Activated B cell treated with CpG ODN at 0.5 μM for 24 hours (primary cell): Measurements from ENCODE around the gene CFAP97. TPM values are rescaled to one million over a fixed set of nuclear protein-coding genes. Genes with fewer than 3 reads are reported as not detected.

ENCODE experiments used
- ATAC-seq: fragments of 200-7000 bp; cut with Tn5 transposase; one replicate; pipeline ENCODE4 v1.10.0; 2021; ENCODE audit warnings: low read depth, mild to moderate bottlenecking, moderate library complexity
- CTCF ChIA-PET: fragments of 350-600 bp; sonication (Branson Sonifier 250); formaldehyde crosslinking; loops from one replicate; lab custom pipeline; 2021; ENCODE audit warnings: antibody characterized with exemption; lab: Charles Lee
- POLR2A ChIA-PET: fragments of 350-600 bp; sonication (Branson Sonifier 250); formaldehyde crosslinking; loops from one replicate; lab custom pipeline; 2021; ENCODE audit warnings: antibody characterized with exemption; lab: Charles Lee
- DNase-seq: peaks from one replicate; pipeline ENCODE4 v3.0.0; 2022
- H3K27ac Mint-ChIP-seq: one replicate; pipeline ENCODE4 v1.8.0; 2020; ENCODE audit warnings: mixed read lengths
- H3K27me3 Mint-ChIP-seq: one replicate; pipeline ENCODE4 v1.8.0; 2021; ENCODE audit warnings: mixed read lengths
- H3K36me3 Mint-ChIP-seq: one replicate; pipeline ENCODE4 v1.8.0; 2021; ENCODE audit warnings: low read depth, mixed read lengths
- H3K4me1 Mint-ChIP-seq: one replicate; pipeline ENCODE4 v1.8.0; 2021; ENCODE audit warnings: mixed read lengths
- H3K4me3 Mint-ChIP-seq: one replicate; pipeline ENCODE4 v1.8.0; 2020; ENCODE audit warnings: mild to moderate bottlenecking, mixed read lengths
- H3K9me3 Mint-ChIP-seq: one replicate; pipeline ENCODE4 v1.8.0; 2020; ENCODE audit warnings: mixed read lengths
- CTCF ChIP-seq: fragments of 200-600 bp; IDR thresholded peaks from one replicate; pipeline ENCODE4 v1.8.0; 2022; ENCODE audit warnings: antibody characterized with exemption, mild to moderate bottlenecking
- intact Hi-C: fragments of 100-400 bp; cut with micrococcal nuclease; formaldehyde crosslinking; loops from one replicate; pipeline ENCODE4 v1.15.1; 2024
- total RNA-seq: library from RNA; stranded (reverse); gene quantifications from 2 replicates; pipeline ENCODE4 v1.2.3, GENCODE V29; 2022

The CFAP97 gene
- total RNA-seq, 1 donor from 2014 or later: 44.1 TPM

DNA sequence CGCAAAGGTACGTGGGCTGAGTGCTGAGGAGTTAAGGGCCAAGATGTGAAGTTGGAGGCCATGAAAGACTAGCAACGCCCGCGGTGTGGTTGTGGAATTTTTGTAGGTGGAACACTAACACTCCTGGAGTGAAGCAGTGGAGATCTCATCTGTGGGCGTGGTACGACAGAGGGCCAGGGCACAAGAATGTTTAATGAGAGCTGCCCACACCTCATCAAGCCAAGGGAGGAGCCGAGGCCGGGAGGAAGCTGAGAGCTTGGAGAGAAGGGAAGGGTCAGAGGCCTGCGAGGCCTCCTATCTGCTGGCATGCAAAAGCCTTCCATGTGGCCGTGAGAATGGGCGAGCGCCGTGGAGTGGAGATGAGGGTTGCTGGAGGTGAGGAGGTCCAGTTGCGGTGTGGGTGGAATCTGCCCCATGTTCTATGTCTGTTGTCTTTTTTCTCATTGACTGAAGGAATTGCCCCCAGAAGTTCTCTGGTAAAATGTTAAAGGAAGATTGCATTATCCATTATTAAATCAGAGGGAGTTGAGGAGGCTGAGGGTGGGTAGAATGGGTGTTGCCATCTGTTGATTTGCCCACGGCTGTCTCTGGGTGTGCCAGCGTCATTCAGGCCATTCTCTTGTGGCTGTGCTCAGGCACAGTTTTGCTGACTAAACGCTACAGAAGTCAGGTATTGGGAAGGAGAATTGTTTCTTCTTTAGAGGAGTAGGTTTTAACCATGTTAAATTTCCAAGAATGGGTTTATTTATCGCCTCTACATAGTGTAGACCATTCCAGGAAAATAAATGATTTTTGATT, 25.4 kb upstream of the CFAP97 start:
- no peak overlapping the region for H3K27ac Mint-ChIP-seq
- ChIA-PET CTCF (no interaction called here), POLR2A (interaction anchor here (0.7 to 0.9 kb wide), 2 partner anchors 9 to 10 kb away, joined by 3 read pairs; no protein-coding TSS in a partner anchor)
- no peaks in the 10 kb centered on the region for H3K27me3 Mint-ChIP-seq
- intact Hi-C loops: no loop called here
- peaks cover 6% of the 10 kb centered on the region for H3K36me3 Mint-ChIP-seq
- H3K4me3 Mint-ChIP-seq: no peak overlapping the region
- DNase-seq (no peak), ATAC-seq (no peak)
- no peak for TF ChIP-seq CTCF
- H3K9me3 Mint-ChIP-seq: no peaks in the 10 kb centered on the region
- H3K4me1 Mint-ChIP-seq: peaks cover 26% of the 10 kb centered on the region

DNA sequence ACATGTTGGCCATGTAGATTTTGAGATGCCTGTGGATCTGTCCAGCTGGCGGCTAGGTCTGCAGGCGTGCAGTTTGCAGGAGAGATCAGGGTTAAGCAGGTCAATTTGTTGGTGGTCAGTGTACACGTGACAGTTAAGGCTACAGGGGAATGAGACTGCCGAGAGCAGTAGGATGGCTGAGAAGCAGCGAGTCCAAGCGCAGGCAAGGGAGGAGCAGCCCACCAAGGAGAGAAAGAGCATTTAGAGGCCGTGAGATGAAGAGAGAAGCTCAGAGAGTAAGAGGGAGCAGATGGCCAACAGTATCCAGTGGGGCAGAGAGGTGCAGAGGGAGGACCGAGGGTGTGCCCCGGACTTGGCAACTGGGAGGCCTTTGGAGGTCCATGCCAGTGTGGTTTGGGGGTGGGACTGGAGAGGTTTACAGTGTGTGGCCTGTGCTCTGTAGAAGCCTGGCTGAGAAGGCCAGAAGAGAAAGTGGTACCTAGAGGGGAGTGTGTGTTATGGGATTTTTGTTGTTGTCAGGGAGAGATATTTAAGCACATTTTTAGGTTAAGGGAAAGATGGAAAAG, 24.0 kb upstream of the CFAP97 start:
- POLR2A ChIA-PET: no interaction called here
- Mint-ChIP-seq H3K4me3 (no peak overlapping the region), H3K4me1 (peaks cover 35% of the 10 kb centered on the region), H3K27ac (no peak overlapping the region), H3K9me3 (no peaks in the 10 kb centered on the region), H3K27me3 (no peaks in the 10 kb centered on the region), H3K36me3 (peaks cover 6% of the 10 kb centered on the region)
- intact Hi-C loops: no loop called here
- no peak for TF ChIP-seq CTCF
- CTCF ChIA-PET: no interaction called here
- ATAC-seq (no peak), DNase-seq (no peak)

GRCh38 chr4:185227131-185227551, 23.3 kb upstream of the CFAP97 start:
- POLR2A ChIA-PET: no interaction called here
- Mint-ChIP-seq H3K27me3 (no peaks in the 10 kb centered on the region), H3K4me3 (no peak overlapping the region), H3K9me3 (no peaks in the 10 kb centered on the region), H3K4me1 (peaks cover 33% of the 10 kb centered on the region), H3K36me3 (peaks cover 3% of the 10 kb centered on the region), H3K27ac (no peak overlapping the region)
- CTCF ChIA-PET: no interaction called here
- ATAC-seq (no peak), DNase-seq (no peak)
- intact Hi-C loops: no loop called here
- TF ChIP-seq CTCF: no peak

GRCh38 chr4:185225940-185226339, 22.1 kb upstream of the CFAP97 start:
- TF ChIP-seq CTCF: no peak
- POLR2A ChIA-PET: no interaction called here
- no peak overlapping the region for H3K4me3 Mint-ChIP-seq
- peaks cover 36% of the 10 kb centered on the region for H3K4me1 Mint-ChIP-seq
- intact Hi-C loops: no loop called here
- H3K27ac Mint-ChIP-seq: no peak overlapping the region
- H3K36me3 Mint-ChIP-seq: peaks cover 3% of the 10 kb centered on the region
- H3K9me3 Mint-ChIP-seq: no peaks in the 10 kb centered on the region
- ATAC-seq: no peak
- no peak for DNase-seq
- CTCF ChIA-PET: no interaction called here
- no peaks in the 10 kb centered on the region for H3K27me3 Mint-ChIP-seq

GRCh38 chr4:185224597-185224996, 20.8 kb upstream of the CFAP97 start:
- TF ChIP-seq CTCF: no peak
- Mint-ChIP-seq H3K9me3 (no peaks in the 10 kb centered on the region), H3K27me3 (no peaks in the 10 kb centered on the region), H3K36me3 (peaks cover 3% of the 10 kb centered on the region), H3K4me3 (no peak overlapping the region), H3K4me1 (peaks cover 49% of the 10 kb centered on the region), H3K27ac (no peak overlapping the region)
- intact Hi-C loops: no loop called here
- no peak for DNase-seq
- CTCF ChIA-PET: no interaction called here
- POLR2A ChIA-PET: no interaction called here
- no peak for ATAC-seq
